GM12801 (cell line): ENCODE results near the gene VIL1.

Experiments
- CTCF ChIP-seq: IDR thresholded peaks from one replicate; pipeline ENCODE4 v1.5.1; 2011; ENCODE audit warnings: control low read depth; ENCODE audit not compliant: insufficient read length; ENCODE audit errors: extremely low read depth

Gene VIL1

GRCh38 chr2:218381916-218382366 lies 37.0 kb upstream of the VIL1 start, which contains the start of gene SLC11A1:
Gene SLC11A1 (plus strand): TSS chr2:218382273. CDS start chr2:218382369, 96 bp downstream.
- no peak for TF ChIP-seq CTCF

- no peak for TF ChIP-seq CTCF
Observed at GRCh38 chr2:218382785-218383184, 36.1 kb upstream of the VIL1 start.

- TF ChIP-seq CTCF: no peak
Observed at GRCh38 chr2:218383892-218384519, 34.9 kb upstream of the VIL1 start.

GRCh38 chr2:218384975-218385374 lies 33.9 kb upstream of the VIL1 start:
- TF ChIP-seq CTCF: no peak

GRCh38 chr2:218386505-218387368 lies 32.2 kb upstream of the VIL1 start:
- TF ChIP-seq CTCF: no peak

- TF ChIP-seq CTCF: no peak
Observed at GRCh38 chr2:218387369-218388194, 31.3 kb upstream of the VIL1 start.

- no peak for TF ChIP-seq CTCF
Observed at GRCh38 chr2:218389333-218390150, 29.4 kb upstream of the VIL1 start.
